ENCODE data around the gene SIGLEC1.

Gene SIGLEC1

GRCh38 chr20:3755269-3755668, 42.9 kb upstream of the SIGLEC1 start:
- no peak overlapping the region for H3K4me3 ChIP-seq (ENCODE audit: low read depth, low read length)

DNA sequence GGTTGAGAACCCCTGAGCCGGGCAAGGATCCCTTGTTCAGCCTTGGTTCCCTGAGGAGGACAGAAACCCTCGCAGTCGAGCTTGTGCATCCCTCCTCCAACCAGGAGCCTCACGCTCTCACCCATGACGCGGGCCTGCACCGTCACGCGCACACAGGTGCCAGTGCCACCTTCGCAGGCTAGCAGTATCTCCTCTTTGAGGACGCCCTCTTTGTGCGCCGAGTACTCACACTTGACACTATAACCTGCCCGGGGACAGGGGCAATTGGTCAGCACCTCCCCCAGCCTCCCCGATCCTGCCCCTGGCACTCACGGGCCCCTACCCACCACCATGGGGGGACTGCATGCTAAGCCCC, 41.9 kb upstream of the SIGLEC1 start:
- TF ChIP-seq CTCF (IDR thresholded peaks at IDR 0.05; ENCODE audit: low read depth, low read length) = no peak
- H3K4me3 ChIP-seq (ENCODE audit: low read depth, low read length) = no peak overlapping the region

More at GRCh38 chr20:3755269-3755668, 42.9 kb upstream of the SIGLEC1 start:
- no peak for TF ChIP-seq CTCF (IDR thresholded peaks at IDR 0.05; ENCODE audit: low read depth, low read length)

- no peak overlapping the region for H3K4me3 ChIP-seq (ENCODE audit: low read depth, low read length)
Observed at GRCh38 chr20:3753501-3754275, 41.3 kb upstream of the SIGLEC1 start.

DNA sequence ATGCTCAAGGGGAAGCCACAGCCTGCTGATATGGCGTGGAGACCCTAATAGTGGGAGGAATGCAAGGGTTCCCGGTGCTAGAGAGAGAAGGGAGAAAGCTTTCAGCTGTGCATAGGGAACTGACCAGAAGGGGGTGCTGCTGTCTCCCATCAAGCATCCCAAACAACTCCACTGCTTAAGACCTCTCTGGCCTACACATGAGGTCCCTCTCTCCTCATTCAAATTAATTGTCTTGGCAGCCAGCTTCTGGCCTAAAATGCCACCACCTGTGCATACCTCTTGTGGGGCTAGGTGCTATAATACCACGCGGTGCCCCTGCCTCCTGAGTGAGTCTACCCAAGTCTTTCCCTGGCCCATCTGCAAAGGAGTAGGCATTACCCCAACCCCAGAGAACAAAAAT, 40.7 kb upstream of the SIGLEC1 start:
- H3K4me3 ChIP-seq (ENCODE audit: low read depth, low read length) = no peak overlapping the region
- peak; percentile 90 for TF ChIP-seq CTCF (IDR thresholded peaks at IDR 0.05; ENCODE audit: low read depth, low read length)

More at GRCh38 chr20:3753501-3754275, 41.3 kb upstream of the SIGLEC1 start:
- TF ChIP-seq CTCF (IDR thresholded peaks at IDR 0.05; ENCODE audit: low read depth, low read length) = no peak

- no peak overlapping the region for H3K4me3 ChIP-seq (ENCODE audit: low read depth, low read length)
- TF ChIP-seq CTCF (IDR thresholded peaks at IDR 0.05; ENCODE audit: low read depth, low read length) = no peak
Observed at GRCh38 chr20:3752386-3752759, 40.0 kb upstream of the SIGLEC1 start.

- H3K4me3 ChIP-seq (ENCODE audit: low read depth, low read length) = no peak overlapping the region
- no peak for TF ChIP-seq CTCF (IDR thresholded peaks at IDR 0.05; ENCODE audit: low read depth, low read length)
Observed at GRCh38 chr20:3751675-3752385, 39.4 kb upstream of the SIGLEC1 start.

GRCh38 chr20:3751305-3751674, 38.9 kb upstream of the SIGLEC1 start:
- no peak overlapping the region for H3K4me3 ChIP-seq (ENCODE audit: low read depth, low read length)
- no peak for TF ChIP-seq CTCF (IDR thresholded peaks at IDR 0.05; ENCODE audit: low read depth, low read length)
